A549 (cell line): Measurements from ENCODE around the gene OPCML. TPM values are rescaled to one million over a fixed set of nuclear protein-coding genes. Genes with fewer than 3 reads are reported as not detected.

ENCODE experiments used
- ATAC-seq, 2 experiments: fragments of 200-7000 bp in 1 of 2; fragments of >200 bp in 1 of 2; cut with Nextera tagmentation in 1 of 2; cut with Tn5 transposase in 1 of 2; 3 replicates each; pipeline versions ENCODE4 v1.8.0 to v1.9.1; 2018 to 2020; ENCODE audit warnings: mild to moderate bottlenecking in 1 of 2, moderate library complexity in 1 of 2
- CTCF ChIA-PET: fragments of 300-600 bp; sonication (Branson Sonifier 250); formaldehyde crosslinking; extraction: SDS; loops from one replicate; lab custom pipeline; 2021; ENCODE audit warnings: antibody characterized with exemption, inconsistent platforms; lab: Yijun Ruan, JAX
- POLR2A ChIA-PET: fragments of 350-600 bp; formaldehyde crosslinking; extraction: SDS; loops from one replicate; lab custom pipeline; 2021; ENCODE audit warnings: antibody characterized with exemption, inconsistent platforms; lab: Yijun Ruan, JAX
- DNase-seq, 2 experiments: peaks; one replicate each; pipeline versions ENCODE4 v3.0.0 to v3.0.0-alpha.2; 2011 to 2016; ENCODE audit warnings: low read depth in 1 of 2, low spot score in 1 of 2
- FAIRE-seq: peaks from 2 replicates; lab custom pipeline; 2011; peaks lifted over from hg19 to GRCh38; lab: Jason Lieb, UNC
- H3K27ac ChIP-seq, 2 experiments: fragments of >200 bp; sonication (Bioruptor Twin); formaldehyde crosslinking; 3 replicates each; pipeline ENCODE4 v1.5.1; 2016 to 2017
- H3K4me1 ChIP-seq: fragments of >200 bp; sonication (Bioruptor Twin); formaldehyde crosslinking; 3 replicates; pipeline ENCODE4 v1.6.1; 2016
- H3K4me2 ChIP-seq: fragments of >200 bp; sonication (Bioruptor Twin); formaldehyde crosslinking; 3 replicates; pipeline ENCODE4 v1.6.1; 2016
- H3K4me3 ChIP-seq: fragments of >200 bp; sonication (Bioruptor Twin); formaldehyde crosslinking; 3 replicates; pipeline ENCODE4 v1.5.1; 2016
- H3K9me3 ChIP-seq: fragments of >200 bp; sonication (Bioruptor Twin); formaldehyde crosslinking; 3 replicates; pipeline ENCODE4 v1.6.1; 2016
- BCL3 ChIP-seq: fragments of >200 bp; sonication (Bioruptor Twin); formaldehyde crosslinking; IDR thresholded peaks from 3 replicates; pipeline ENCODE4 v1.6.1; 2016
- CBX8 ChIP-seq: fragments of 200-600 bp; sonication (generic); IDR thresholded peaks from 2 replicates; pipeline ENCODE4 v1.6.1; 2016
- CEBPB ChIP-seq, 2 experiments: fragments of >200 bp in 1 of 2; sonication (Bioruptor Twin) in 1 of 2; formaldehyde crosslinking in 1 of 2; IDR thresholded peaks; 2 replicates each; pipeline ENCODE4 v1.6.1; 2012 to 2016
- EHF ChIP-seq: fragments of 250-450 bp; sonication (Bioruptor Pico); IDR thresholded peaks from 2 replicates; pipeline ENCODE4 v1.5.0; 2020; ENCODE audit warnings: mild to moderate bottlenecking
- ELK1 ChIP-seq: fragments of 150-350 bp; IDR thresholded peaks from 2 replicates; pipeline ENCODE4 v1.6.1; 2014; ENCODE audit warnings: low read depth, mild to moderate bottlenecking, low read length
- FOSB ChIP-seq: fragments of 250-450 bp; sonication (Bioruptor Pico); IDR thresholded peaks from 2 replicates; pipeline ENCODE4 v1.5.0; 2020; ENCODE audit warnings: mild to moderate bottlenecking, moderate library complexity
- FOXS1 ChIP-seq: fragments of 250-450 bp; sonication (Bioruptor Pico); IDR thresholded peaks from 2 replicates; pipeline ENCODE4 v1.5.0; 2020; ENCODE audit warnings: mild to moderate bottlenecking, moderate library complexity
- KDM1A ChIP-seq: fragments of 200-600 bp; sonication (generic); IDR thresholded peaks from 2 replicates; pipeline ENCODE4 v1.6.1; 2016; ENCODE audit warnings: low read depth, mild to moderate bottlenecking
- KDM5A ChIP-seq: fragments of 200-600 bp; sonication (generic); IDR thresholded peaks from 2 replicates; pipeline ENCODE4 v1.6.1; 2016; ENCODE audit warnings: antibody characterized with exemption, mild to moderate bottlenecking
- MAX ChIP-seq: IDR thresholded peaks from 2 replicates; pipeline ENCODE4 v1.6.1; 2012
- MAZ ChIP-seq: fragments of 150-350 bp; IDR thresholded peaks from 2 replicates; pipeline ENCODE4 v1.6.1; 2014; ENCODE audit warnings: antibody characterized with exemption, low read depth, low read length, borderline replicate concordance
- NFE2L2 ChIP-seq: fragments of 150-350 bp; conservative IDR thresholded peaks from 2 replicates; pipeline ENCODE4 v1.6.1; 2014; ENCODE audit warnings: low read length
- NPAS2 ChIP-seq: fragments of 250-450 bp; sonication (Bioruptor Pico); IDR thresholded peaks from 2 replicates; pipeline ENCODE4 v1.8.0; 2022; ENCODE audit warnings: mild to moderate bottlenecking, moderate library complexity, borderline replicate concordance
- POLR2A ChIP-seq: IDR thresholded peaks from 2 replicates; pipeline ENCODE4 v1.6.1; 2012; ENCODE audit warnings: mild to moderate bottlenecking, low read length
- RARB ChIP-seq: fragments of 250-450 bp; sonication (Bioruptor Pico); IDR thresholded peaks from 2 replicates; pipeline ENCODE4 v1.8.0; 2021; ENCODE audit warnings: mild to moderate bottlenecking, moderate library complexity
- RCOR1 ChIP-seq: fragments of 150-350 bp; IDR thresholded peaks from 2 replicates; pipeline ENCODE4 v1.6.1; 2014; ENCODE audit warnings: antibody characterized with exemption, low read length, low read depth
- REST ChIP-seq: fragments of 200-600 bp; sonication (generic); IDR thresholded peaks from 2 replicates; pipeline ENCODE4 v1.6.1; 2016; ENCODE audit warnings: antibody characterized with exemption, mild to moderate bottlenecking, moderate library complexity
- RFX5 ChIP-seq: fragments of 450-650 bp; IDR thresholded peaks from 2 replicates; pipeline ENCODE4 v1.7.1; 2014; ENCODE audit warnings: antibody characterized with exemption, mild to moderate bottlenecking, moderate library complexity
- SREBF2 ChIP-seq: fragments of 450-650 bp; IDR thresholded peaks from 2 replicates; pipeline ENCODE4 v1.6.1; 2014; ENCODE audit warnings: mild to moderate bottlenecking, moderate library complexity
- TFCP2L1 ChIP-seq: fragments of 250-450 bp; sonication (Bioruptor Pico); IDR thresholded peaks from 2 replicates; pipeline ENCODE4 v1.5.0; 2021; ENCODE audit warnings: mild to moderate bottlenecking
- USF2 ChIP-seq: fragments of 450-650 bp; IDR thresholded peaks from 2 replicates; pipeline ENCODE4 v1.6.1; 2014; ENCODE audit warnings: antibody characterized with exemption
- ZFP36 ChIP-seq: fragments of 450-650 bp; IDR thresholded peaks from 2 replicates; pipeline ENCODE4 v1.6.1; 2014; ENCODE audit warnings: borderline replicate concordance; ENCODE audit not compliant: partially characterized antibody
- WGBS: methylation state at CpG from one replicate; pipeline ENCODE4 v1.1.6; 2017; ENCODE audit errors: missing lambda C conversion rate; 5-methylcytosine and 5-hydroxymethylcytosine counted together
- polyA plus RNA-seq, 4 experiments: library from polyadenylated mRNA; depleted of rRNA in 3 of 4; stranded (reverse); fragments of >200 nt; fragmentation: RNase III in 1 of 4; extraction: RNeasy Plus Mini Kit Qiagen cat#74134 plus additional on column Dnase treatment in 1 of 4; gene quantifications; 2 replicates in 3 of 4; 3 replicates in 1 of 4; pipeline ENCODE4 v1.2.3, GENCODE V29; 2011 to 2017

The OPCML gene
- polyA plus RNA-seq, 2 of the 4 experiments (the other 2 are of a cell fraction): not detected

- POLR2A ChIA-PET: no interaction called here
- H3K27ac ChIP-seq: no peak overlapping the region
- H3K4me3 ChIP-seq: no peak overlapping the region
- FAIRE-seq (no peak), DNase-seq (no peak), ATAC-seq (no peak)
- H3K4me2 ChIP-seq: no peak overlapping the region
- TF ChIP-seq RARB (CRISPR knock-in tag) (no peak), BCL3 (no peak), MAZ (no peak), RFX5 (no peak), NPAS2 (CRISPR knock-in tag) (no peak), USF2 (no peak), ZFP36 (no peak), REST (no peak), RCOR1 (no peak), TFCP2L1 (no peak), CEBPB (IDR thresholded peaks at IDR 0.05) (no peak), KDM1A (no peak), NFE2L2 (no peak), MAX (no peak), KDM5A (no peak), POLR2A (no peak), CBX8 (no peak)
- CTCF ChIA-PET: no interaction called here
- H3K4me1 ChIP-seq: no peaks in the 10 kb centered on the region
- WGBS: 30% methylated on average over 5 of the region's 5 CpGs
- H3K9me3 ChIP-seq: no peaks in the 10 kb centered on the region
Observed at GRCh38 chr11:133303262-133303661, 229.0 kb downstream of the OPCML start.

- Histone ChIP-seq H3K9me3 (no peaks in the 10 kb centered on the region), H3K27ac (no peak overlapping the region), H3K4me1 (no peaks in the 10 kb centered on the region), H3K4me3 (no peak overlapping the region), H3K4me2 (no peak overlapping the region)
- TF ChIP-seq EHF (no peak), SREBF2 (no peak), FOXS1 (no peak), ELK1 (no peak), FOSB (no peak)
- FAIRE-seq (no peak), ATAC-seq (no peak), DNase-seq (no peak)
- ChIA-PET POLR2A (no interaction called here), CTCF (no interaction called here)
- WGBS: 0% methylated on average over 2 of the region's 3 CpGs
Observed at GRCh38 chr11:133302056-133302455, 230.2 kb downstream of the OPCML start.
